Cerebellar cortex (tissue), 1 donor: ENCODE measurements around the gene RFX5.

Source experiments
- DNase-seq: peaks from one replicate; pipeline ENCODE4 v3.0.0-alpha.2; 2015; ENCODE audit warnings: low spot score

The RFX5 gene

DNA sequence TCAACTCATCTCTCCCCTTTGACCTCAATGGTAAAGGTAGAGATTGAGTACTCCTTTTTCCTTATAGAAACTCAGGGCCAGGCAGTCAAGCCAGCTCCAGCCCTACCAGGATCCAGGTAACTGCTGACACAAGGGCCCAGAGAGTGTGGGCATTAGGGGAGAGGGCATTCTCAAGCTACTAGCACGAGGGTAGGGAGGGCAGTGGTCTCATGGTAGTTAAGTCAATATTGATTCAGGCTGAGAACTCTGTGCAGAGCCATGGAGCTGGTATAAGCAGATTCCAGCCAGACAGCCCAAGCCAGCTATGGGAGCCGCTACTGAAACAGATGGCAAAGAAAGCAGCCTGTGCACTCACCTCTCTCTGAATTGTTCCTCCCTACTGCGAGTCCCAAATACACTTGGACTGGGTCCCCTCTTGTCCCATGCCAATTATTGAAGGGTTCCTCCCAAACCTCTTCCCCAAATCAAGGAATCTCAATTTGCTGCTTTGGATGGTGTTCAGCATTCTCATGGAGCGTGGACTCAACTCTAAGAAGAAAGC is 22.6 kb downstream of the RFX5 start:
- peak; percentile 83 for DNase-seq

GRCh38 chr1:151318975-151319374 is 28.1 kb downstream of the RFX5 start:
- no peak for DNase-seq

GRCh38 chr1:151315565-151316235 is 31.4 kb downstream of the RFX5 start:
- no peak for DNase-seq

DNA sequence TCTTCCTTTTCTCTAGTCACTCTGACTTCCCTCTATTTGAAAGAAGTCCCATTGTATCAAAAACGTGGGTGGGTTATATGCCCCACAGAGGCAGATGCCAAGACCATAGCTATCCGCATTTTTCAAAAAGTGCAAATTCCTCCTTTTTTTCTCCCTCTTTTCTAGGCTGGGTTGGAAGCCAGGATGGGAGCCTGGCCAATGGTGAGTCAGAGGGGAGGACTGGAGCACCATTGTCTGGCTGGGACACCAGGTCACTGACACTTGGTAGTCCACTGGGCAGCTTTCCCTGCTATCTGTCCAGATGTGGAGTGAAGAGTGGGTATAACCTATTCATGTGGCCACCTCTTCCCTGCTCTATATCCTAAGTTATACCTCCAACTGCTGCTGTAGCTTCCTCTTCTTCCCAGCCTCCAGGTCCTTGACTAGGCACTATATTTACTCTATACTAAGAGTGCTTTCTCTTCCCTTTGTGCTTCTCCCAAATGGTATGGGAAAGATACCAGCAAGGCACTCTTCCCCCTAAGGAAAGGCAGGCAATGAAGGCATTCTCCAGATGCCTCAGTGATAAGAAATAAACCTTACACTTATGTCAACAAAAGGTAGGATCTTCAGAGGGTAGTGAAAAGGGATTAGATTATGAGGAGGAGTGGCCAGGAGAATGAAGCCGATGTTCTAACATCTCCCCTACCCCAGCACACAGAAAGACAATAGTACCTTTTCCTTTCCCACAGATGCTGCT is 32.7 kb downstream of the RFX5 start:
- peak; percentile 25 for DNase-seq

DNA sequence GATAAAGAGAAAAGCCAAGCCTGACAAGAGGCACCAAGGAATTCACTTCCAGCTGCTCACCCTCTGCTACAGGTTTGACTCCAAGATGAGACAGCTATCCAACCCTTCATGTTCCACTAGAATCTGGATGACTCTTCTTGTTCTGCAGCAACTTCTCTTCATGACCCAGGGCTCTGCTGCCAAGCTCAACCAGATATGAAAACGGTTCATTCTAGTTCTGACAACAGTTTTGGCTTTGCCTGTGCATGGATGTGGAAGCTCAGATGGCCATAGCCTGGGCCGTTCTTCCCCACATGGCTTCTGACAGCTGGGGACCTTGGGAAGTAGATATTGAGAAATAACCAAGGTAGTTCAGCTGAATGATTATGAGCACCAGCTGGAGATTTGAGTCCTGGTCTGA is 33.6 kb downstream of the RFX5 start:
- no peak for DNase-seq

GRCh38 chr1:151312826-151313225 is 34.2 kb downstream of the RFX5 start:
- no peak for DNase-seq

DNA sequence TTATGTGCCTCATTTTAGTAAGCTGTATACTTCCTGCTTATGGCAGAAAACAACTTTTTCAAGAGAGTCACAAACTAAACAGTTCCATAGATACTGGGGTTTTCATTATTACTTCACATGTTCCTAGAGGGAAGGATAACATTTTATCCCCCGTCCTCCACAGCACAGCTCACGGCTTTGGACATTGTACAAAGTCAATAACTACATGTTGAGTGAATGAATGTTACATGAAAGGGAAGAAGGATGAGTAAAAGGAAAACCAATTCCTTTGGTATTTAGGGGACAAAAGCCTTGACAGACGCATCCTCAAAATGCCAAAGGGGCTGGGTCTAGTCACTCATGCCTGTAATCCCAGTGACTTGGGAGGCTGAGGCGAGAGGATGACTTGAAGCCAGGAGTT is 34.6 kb downstream of the RFX5 start:
- no peak for DNase-seq

GRCh38 chr1:151311589-151312331 is 35.3 kb downstream of the RFX5 start:
- DNase-seq: no peak

GRCh38 chr1:151311011-151311410 is 36.0 kb downstream of the RFX5 start:
- DNase-seq: no peak

DNA sequence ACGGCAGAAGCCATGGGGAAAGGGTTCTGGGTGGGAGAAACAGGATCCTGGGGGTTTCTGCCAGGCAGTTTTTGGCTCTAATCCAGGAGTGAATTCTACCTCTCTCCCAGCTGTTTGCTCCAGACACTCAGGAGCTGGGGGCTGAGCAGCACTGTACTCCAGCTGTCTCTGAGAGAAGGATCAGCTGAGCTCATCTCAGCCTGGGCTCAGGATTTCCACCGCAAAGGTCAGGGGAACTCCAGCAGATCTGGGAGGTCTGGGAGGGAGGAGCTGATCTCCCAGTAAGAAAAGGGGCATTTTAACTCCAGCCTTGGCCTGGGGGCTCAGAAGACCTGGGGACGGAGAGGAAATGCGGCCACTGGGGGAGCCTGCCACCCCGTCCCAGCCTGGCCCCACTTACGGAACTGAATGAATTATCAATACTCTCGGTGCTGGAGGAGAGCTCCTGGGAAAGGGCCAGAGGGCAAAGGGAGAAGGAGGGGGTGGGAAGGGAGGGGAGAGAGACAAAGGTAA is 37.2 kb downstream of the RFX5 start:
- no peak for DNase-seq

DNA sequence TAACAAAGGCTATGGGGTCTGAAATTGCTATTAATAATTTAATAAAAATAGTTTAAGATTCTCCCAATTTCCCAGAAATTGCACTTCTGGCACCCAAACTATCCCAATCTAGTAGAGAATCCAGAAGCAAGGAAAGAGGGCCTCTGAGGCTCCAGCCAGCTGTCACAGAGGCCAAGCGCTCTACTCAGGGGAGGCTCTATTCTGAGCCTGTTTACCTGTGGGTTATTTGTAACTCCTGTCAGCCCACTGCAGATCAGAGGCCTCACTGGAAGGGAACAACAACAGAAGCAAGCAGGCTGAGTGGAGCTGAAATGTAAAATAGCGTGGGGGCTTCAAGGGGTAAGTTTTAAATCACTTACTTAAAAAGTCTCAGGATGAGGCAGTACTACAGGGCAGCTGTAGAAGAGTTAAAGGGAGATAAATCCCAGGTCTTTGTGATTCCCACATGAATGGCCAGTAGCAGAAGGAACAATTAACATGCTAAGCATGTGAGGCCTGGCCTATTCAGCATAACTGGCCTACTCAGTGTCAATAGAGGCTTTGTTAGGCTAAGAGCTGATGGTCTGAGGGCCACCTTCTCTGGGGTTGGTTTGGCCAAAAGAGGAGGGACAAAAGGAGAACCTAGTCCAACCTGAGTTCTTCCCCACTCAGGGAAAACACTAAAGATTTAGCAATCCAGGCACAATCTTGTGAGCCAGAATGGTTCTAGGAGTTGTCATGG is 52.1 kb downstream of the RFX5 start:
- DNase-seq: no peak

DNA sequence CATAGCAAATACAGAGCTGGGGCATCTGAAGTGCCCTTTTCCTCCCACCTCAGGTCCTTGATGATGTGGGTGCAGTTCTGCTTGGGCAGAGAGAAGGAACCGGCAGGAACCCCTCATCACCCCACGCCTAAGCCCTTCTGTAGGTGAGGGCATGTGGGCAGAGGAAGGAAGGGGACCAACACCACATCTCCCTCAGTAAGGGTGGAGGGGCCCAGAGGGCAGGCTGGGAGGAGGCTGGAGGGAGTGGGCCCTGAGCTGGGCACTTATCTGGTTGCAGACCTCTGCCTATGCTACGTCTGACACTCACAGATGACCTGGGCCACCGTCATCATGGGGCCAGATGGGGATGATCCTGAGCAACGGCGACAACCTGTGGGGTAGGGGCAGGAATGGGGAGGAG is 54.0 kb downstream of the RFX5 start:
- DNase-seq: no peak

DNA sequence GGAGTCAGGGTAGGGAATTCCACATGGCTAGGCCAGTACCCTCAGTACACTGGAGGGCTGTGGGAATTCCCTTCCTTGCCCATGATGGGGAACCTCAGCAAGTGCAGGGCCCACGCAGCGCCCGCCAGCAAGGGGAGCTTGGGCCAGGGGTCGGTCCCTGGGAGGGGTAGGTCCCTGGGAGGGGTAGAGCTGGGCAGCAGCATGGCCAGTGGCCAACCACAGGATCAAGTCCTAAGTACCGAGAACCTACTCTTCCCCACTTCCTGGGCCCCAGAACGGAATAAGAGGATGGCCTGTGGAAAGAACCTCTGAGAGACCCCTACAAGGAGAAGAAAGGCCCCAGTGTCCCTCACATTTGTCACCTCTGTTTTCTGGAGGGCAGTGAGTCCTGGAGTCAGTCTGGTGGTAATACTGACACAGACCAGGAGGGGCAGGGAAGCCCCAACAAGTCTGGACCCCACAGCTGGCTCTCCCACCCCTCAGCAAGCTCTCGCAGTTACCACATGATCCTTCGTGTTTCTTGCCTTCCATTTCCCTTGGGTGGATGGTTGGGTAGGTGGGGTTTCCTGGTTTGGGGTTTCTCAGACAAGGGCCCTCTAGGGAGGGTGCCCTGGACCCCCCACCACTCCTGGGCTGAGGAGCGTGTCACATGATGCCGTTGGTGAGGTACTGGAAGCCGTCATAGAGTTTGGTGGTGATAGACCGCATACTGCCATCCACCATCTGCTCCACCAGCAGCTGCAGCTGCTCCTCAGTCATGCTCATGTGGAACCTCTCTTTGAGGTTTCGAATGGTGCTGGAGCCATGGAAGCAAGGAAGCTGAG is 54.6 kb downstream of the RFX5 start:
- DNase-seq: no peak

DNA sequence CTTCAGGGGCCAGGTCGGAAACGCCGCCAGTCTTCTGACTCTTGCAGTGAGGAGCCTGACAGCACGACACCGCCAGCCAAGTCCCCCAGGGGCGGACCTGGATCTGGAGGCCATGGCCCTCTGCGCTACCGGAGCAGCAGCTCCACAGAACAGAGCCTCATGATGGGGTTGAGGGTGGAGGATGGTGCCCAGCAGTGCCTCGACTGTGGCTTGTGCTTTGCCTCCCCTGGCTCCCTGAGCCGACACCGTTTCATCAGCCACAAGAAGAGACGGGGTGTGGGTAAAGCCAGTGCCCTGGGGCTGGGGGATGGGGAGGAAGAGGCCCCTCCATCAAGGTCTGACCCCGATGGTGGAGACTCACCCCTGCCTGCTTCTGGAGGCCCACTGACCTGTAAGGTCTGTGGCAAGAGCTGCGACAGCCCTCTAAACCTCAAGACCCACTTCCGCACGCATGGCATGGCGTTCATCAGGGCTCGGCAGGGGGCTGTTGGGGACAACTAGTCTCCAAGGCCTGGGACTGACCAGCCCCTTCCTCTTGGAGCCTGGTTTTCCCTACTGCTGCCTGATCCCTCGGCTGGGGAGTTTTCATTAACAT is 56.2 kb downstream of the RFX5 start:
- DNase-seq: no peak
